ENCODE measurements around the gene TRIM44.
"Not testable (repeated sequence)": the region's sequence is repeated elsewhere in the genome, so short reads cannot be mapped to it uniquely, and the experiment has no call there.

TRIM44 gene

GRCh38 chr11:35778943-35779342 lies 116.4 kb downstream of the TRIM44 start:
- DNase-seq (ENCODE audit: low spot score in 2 of 2); in situ Hi-C loops (cut with MboI; ENCODE audit: low sequenced_read_pairs); H3K4me1 ChIP-seq; H3K4me3 ChIP-seq; H3K9me3 ChIP-seq; H3K36me3 ChIP-seq (replicated peaks); H3K27me3 ChIP-seq (ENCODE audit: low read depth): not testable (repeated sequence)

- in situ Hi-C loops (cut with MboI; ENCODE audit: low sequenced_read_pairs) = no loop called here
Measured at GRCh38 chr11:35779409-35779808, 116.8 kb downstream of the TRIM44 start.

GRCh38 chr11:35780951-35781860 lies 118.6 kb downstream of the TRIM44 start:
- H3K27me3 ChIP-seq (ENCODE audit: low read depth) = no peaks in the 10 kb centered on the region
- no peak for DNase-seq (ENCODE audit: low spot score in 2 of 2)
- no peaks in the 10 kb centered on the region for H3K4me1 ChIP-seq
- in situ Hi-C loops (cut with MboI; ENCODE audit: low sequenced_read_pairs) = no loop called here
- no peaks in the 10 kb centered on the region for H3K36me3 ChIP-seq (replicated peaks)
- H3K4me3 ChIP-seq = no peak overlapping the region
- no peaks in the 10 kb centered on the region for H3K9me3 ChIP-seq

More at GRCh38 chr11:35779409-35779808, 116.8 kb downstream of the TRIM44 start:
- no peaks in the 10 kb centered on the region for H3K9me3 ChIP-seq
- H3K36me3 ChIP-seq (replicated peaks) = no peaks in the 10 kb centered on the region
- H3K4me3 ChIP-seq = no peak overlapping the region
- H3K4me1 ChIP-seq = no peaks in the 10 kb centered on the region
- DNase-seq (ENCODE audit: low spot score in 2 of 2) = no peak
- H3K27me3 ChIP-seq (ENCODE audit: low read depth) = no peaks in the 10 kb centered on the region

- Histone ChIP-seq H3K36me3 (replicated peaks) (no peaks in the 10 kb centered on the region), H3K9me3 (no peaks in the 10 kb centered on the region), H3K4me1 (no peaks in the 10 kb centered on the region), H3K27me3 (ENCODE audit: low read depth) (no peaks in the 10 kb centered on the region), H3K4me3 (no peak overlapping the region)
- DNase-seq (ENCODE audit: low spot score in 2 of 2) = no peak
- in situ Hi-C loops (cut with MboI; ENCODE audit: low sequenced_read_pairs) = no loop called here
Measured at GRCh38 chr11:35781861-35782470, 119.4 kb downstream of the TRIM44 start.

GRCh38 chr11:35783809-35784208 lies 121.2 kb downstream of the TRIM44 start:
- Histone ChIP-seq H3K27me3 (ENCODE audit: low read depth) (no peaks in the 10 kb centered on the region), H3K36me3 (replicated peaks) (no peaks in the 10 kb centered on the region), H3K4me3 (no peak overlapping the region), H3K4me1 (no peaks in the 10 kb centered on the region), H3K9me3 (no peaks in the 10 kb centered on the region)
- in situ Hi-C loops (cut with MboI; ENCODE audit: low sequenced_read_pairs) = no loop called here
- DNase-seq (ENCODE audit: low spot score in 2 of 2) = no peak

- no peaks in the 10 kb centered on the region for H3K9me3 ChIP-seq
- DNase-seq (ENCODE audit: low spot score in 2 of 2) = no peak
- no peaks in the 10 kb centered on the region for H3K4me1 ChIP-seq
- in situ Hi-C loops (cut with MboI; ENCODE audit: low sequenced_read_pairs) = no loop called here
- no peaks in the 10 kb centered on the region for H3K27me3 ChIP-seq (ENCODE audit: low read depth)
- no peaks in the 10 kb centered on the region for H3K36me3 ChIP-seq (replicated peaks)
- H3K4me3 ChIP-seq = no peak overlapping the region
Measured at GRCh38 chr11:35784699-35785098, 122.1 kb downstream of the TRIM44 start.

GRCh38 chr11:35785287-35786167 lies 123.0 kb downstream of the TRIM44 start:
- H3K4me1 ChIP-seq = no peaks in the 10 kb centered on the region
- H3K27me3 ChIP-seq (ENCODE audit: low read depth) = no peaks in the 10 kb centered on the region
- no peaks in the 10 kb centered on the region for H3K9me3 ChIP-seq
- no peak overlapping the region for H3K4me3 ChIP-seq
- no peaks in the 10 kb centered on the region for H3K36me3 ChIP-seq (replicated peaks)
- in situ Hi-C loops (cut with MboI; ENCODE audit: low sequenced_read_pairs) = no loop called here
- no peak for DNase-seq (ENCODE audit: low spot score in 2 of 2)

- Histone ChIP-seq H3K9me3 (no peaks in the 10 kb centered on the region), H3K4me1 (no peaks in the 10 kb centered on the region), H3K4me3 (no peak overlapping the region), H3K27me3 (ENCODE audit: low read depth) (no peaks in the 10 kb centered on the region), H3K36me3 (replicated peaks) (no peaks in the 10 kb centered on the region)
- DNase-seq (ENCODE audit: low spot score in 2 of 2) = no peak
- in situ Hi-C loops (cut with MboI; ENCODE audit: low sequenced_read_pairs) = no loop called here
Measured at GRCh38 chr11:35786188-35786587, 123.6 kb downstream of the TRIM44 start.

GRCh38 chr11:35787013-35787504 lies 124.5 kb downstream of the TRIM44 start:
- H3K4me1 ChIP-seq = no peaks in the 10 kb centered on the region
- no peak overlapping the region for H3K4me3 ChIP-seq
- H3K9me3 ChIP-seq = no peaks in the 10 kb centered on the region
- in situ Hi-C loops (cut with MboI; ENCODE audit: low sequenced_read_pairs) = no loop called here
- no peaks in the 10 kb centered on the region for H3K36me3 ChIP-seq (replicated peaks)
- no peak for DNase-seq (ENCODE audit: low spot score in 2 of 2)
- no peaks in the 10 kb centered on the region for H3K27me3 ChIP-seq (ENCODE audit: low read depth)

GRCh38 chr11:35787626-35788025 lies 125.1 kb downstream of the TRIM44 start:
- no peaks in the 10 kb centered on the region for H3K27me3 ChIP-seq (ENCODE audit: low read depth)
- no peak overlapping the region for H3K4me3 ChIP-seq
- H3K9me3 ChIP-seq = no peaks in the 10 kb centered on the region
- H3K4me1 ChIP-seq = no peaks in the 10 kb centered on the region
- no peaks in the 10 kb centered on the region for H3K36me3 ChIP-seq (replicated peaks)
- in situ Hi-C loops (cut with MboI; ENCODE audit: low sequenced_read_pairs) = no loop called here
- DNase-seq (ENCODE audit: low spot score in 2 of 2) = no peak

- no peaks in the 10 kb centered on the region for H3K27me3 ChIP-seq (ENCODE audit: low read depth)
- in situ Hi-C loops (cut with MboI; ENCODE audit: low sequenced_read_pairs) = no loop called here
- no peak for DNase-seq (ENCODE audit: low spot score in 2 of 2)
- H3K4me1 ChIP-seq = no peaks in the 10 kb centered on the region
- H3K36me3 ChIP-seq (replicated peaks) = no peaks in the 10 kb centered on the region
- H3K4me3 ChIP-seq = no peak overlapping the region
- no peaks in the 10 kb centered on the region for H3K9me3 ChIP-seq
Measured at GRCh38 chr11:35791088-35791958, 128.7 kb downstream of the TRIM44 start.

- H3K27me3 ChIP-seq (ENCODE audit: low read depth) = no peaks in the 10 kb centered on the region
- DNase-seq (ENCODE audit: low spot score in 2 of 2) = no peak
- no peaks in the 10 kb centered on the region for H3K9me3 ChIP-seq
- in situ Hi-C loops (cut with MboI; ENCODE audit: low sequenced_read_pairs) = no loop called here
- no peak overlapping the region for H3K4me3 ChIP-seq
- H3K36me3 ChIP-seq (replicated peaks) = no peaks in the 10 kb centered on the region
- H3K4me1 ChIP-seq = no peaks in the 10 kb centered on the region
Measured at GRCh38 chr11:35792148-35792845, 129.7 kb downstream of the TRIM44 start.
